ENCODE results near the gene MAGI1. TPM values are rescaled to one million over a fixed set of nuclear protein-coding genes. Genes with fewer than 3 reads are reported as not detected.

The MAGI1 gene
- total RNA-seq, 1 donor from 2014 or later, result 49.8 TPM

DNA sequence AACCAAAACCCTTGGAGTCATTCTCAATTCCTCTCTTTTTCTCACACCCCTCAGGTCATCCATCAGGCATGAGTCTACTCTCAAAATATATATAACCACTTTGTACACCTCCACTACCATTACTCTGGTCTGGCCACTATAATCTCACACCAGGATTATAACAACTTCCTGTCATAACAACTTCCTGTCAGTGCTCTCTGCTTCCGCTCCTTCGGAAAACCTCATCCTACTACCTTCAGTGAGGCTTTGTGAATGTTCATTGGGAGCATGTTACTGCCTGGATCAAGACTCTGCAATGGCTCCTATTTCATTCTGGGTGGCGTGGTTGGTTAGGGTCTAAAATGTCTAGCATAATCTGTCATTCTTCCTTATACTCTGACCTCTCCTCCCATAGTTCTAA, 447.4 kb downstream of the MAGI1 start:
- DNase-seq (ENCODE audit: low read depth, low spot score), result no peak
- no peaks in the 10 kb centered on the region for H3K27me3 Mint-ChIP-seq (ENCODE audit: low read depth)
- H3K9me3 Mint-ChIP-seq, result peaks cover 6% of the 10 kb centered on the region
- H3K4me1 Mint-ChIP-seq, result peaks cover 65% of the 10 kb centered on the region
- no peak overlapping the region for H3K4me3 Mint-ChIP-seq
- TF ChIP-seq, protein P1, sequence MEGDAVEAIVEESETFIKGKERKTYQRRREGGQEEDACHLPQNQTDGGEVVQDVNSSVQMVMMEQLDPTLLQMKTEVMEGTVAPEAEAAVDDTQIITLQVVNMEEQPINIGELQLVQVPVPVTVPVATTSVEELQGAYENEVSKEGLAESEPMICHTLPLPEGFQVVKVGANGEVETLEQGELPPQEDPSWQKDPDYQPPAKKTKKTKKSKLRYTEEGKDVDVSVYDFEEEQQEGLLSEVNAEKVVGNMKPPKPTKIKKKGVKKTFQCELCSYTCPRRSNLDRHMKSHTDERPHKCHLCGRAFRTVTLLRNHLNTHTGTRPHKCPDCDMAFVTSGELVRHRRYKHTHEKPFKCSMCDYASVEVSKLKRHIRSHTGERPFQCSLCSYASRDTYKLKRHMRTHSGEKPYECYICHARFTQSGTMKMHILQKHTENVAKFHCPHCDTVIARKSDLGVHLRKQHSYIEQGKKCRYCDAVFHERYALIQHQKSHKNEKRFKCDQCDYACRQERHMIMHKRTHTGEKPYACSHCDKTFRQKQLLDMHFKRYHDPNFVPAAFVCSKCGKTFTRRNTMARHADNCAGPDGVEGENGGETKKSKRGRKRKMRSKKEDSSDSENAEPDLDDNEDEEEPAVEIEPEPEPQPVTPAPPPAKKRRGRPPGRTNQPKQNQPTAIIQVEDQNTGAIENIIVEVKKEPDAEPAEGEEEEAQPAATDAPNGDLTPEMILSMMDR (conservative IDR thresholded peaks at IDR 0.05), result no peak
- H3K36me3 Mint-ChIP-seq (ENCODE audit: low read depth), result peaks cover 4% of the 10 kb centered on the region
- H3K27ac Mint-ChIP-seq (ENCODE audit: unreplicated experiment), result no peak overlapping the region

DNA sequence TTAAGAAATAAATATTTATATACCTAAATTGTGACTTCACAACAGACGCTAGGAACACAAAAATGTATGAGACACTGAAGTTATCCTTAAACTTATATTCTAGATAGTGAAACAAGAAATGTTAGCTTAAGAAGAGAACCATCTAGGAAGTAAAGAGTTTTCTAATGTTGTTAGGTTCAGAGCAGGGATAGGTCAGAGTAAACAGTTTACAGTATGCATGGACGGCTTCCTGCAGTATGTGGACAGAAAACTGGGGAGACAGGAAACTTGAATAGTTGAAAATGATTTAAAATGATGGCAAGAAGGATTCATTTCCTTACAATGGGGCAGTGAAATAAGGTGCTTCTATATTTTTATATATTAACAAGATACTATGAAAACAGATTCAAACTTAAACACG, 449.8 kb downstream of the MAGI1 start:
- no peak overlapping the region for H3K27ac Mint-ChIP-seq (ENCODE audit: unreplicated experiment)
- H3K36me3 Mint-ChIP-seq (ENCODE audit: low read depth), result peaks cover 4% of the 10 kb centered on the region
- DNase-seq (ENCODE audit: low read depth, low spot score), result no peak
- H3K9me3 Mint-ChIP-seq, result peaks cover 6% of the 10 kb centered on the region
- no peaks in the 10 kb centered on the region for H3K27me3 Mint-ChIP-seq (ENCODE audit: low read depth)
- H3K4me3 Mint-ChIP-seq, result no peak overlapping the region
- H3K4me1 Mint-ChIP-seq, result peaks cover 48% of the 10 kb centered on the region
- TF ChIP-seq, protein P1 (conservative IDR thresholded peaks at IDR 0.05), result no peak

- DNase-seq (ENCODE audit: low read depth, low spot score), result no peak
- TF ChIP-seq, protein P1 (conservative IDR thresholded peaks at IDR 0.05), result no peak
- no peaks in the 10 kb centered on the region for H3K27me3 Mint-ChIP-seq (ENCODE audit: low read depth)
- peaks cover 6% of the 10 kb centered on the region for H3K9me3 Mint-ChIP-seq
- H3K4me3 Mint-ChIP-seq, result no peak overlapping the region
- no peak overlapping the region for H3K27ac Mint-ChIP-seq (ENCODE audit: unreplicated experiment)
- peaks cover 4% of the 10 kb centered on the region for H3K36me3 Mint-ChIP-seq (ENCODE audit: low read depth)
- peaks cover 45% of the 10 kb centered on the region for H3K4me1 Mint-ChIP-seq
These were observed 450.9 kb downstream of the MAGI1 start for GRCh38 chr3:65587650-65588439.

DNA sequence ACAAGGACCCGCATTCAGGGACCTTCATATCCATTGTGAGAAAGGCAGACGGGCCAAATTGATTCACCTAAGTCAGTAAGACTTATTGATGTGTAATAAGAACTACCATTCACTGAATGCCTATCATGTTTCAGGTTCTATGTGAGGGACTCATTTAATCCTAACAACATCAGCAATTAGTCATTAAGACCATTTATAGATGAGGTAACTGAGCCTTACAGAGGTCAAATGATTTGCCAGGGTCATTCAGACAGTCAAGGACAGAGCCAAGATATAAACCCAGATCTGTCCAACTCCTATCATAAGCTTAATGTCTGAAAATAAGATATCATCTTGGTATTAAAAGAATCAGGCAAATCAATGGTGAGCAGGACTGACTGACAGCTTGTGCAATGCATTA, 453.8 kb downstream of the MAGI1 start:
- no peak for DNase-seq (ENCODE audit: low read depth, low spot score)
- H3K9me3 Mint-ChIP-seq, result peaks cover 2% of the 10 kb centered on the region

GRCh38 chr3:65584002-65584401, 454.7 kb downstream of the MAGI1 start:
- H3K9me3 Mint-ChIP-seq, result no peaks in the 10 kb centered on the region
- DNase-seq (ENCODE audit: low read depth, low spot score), result no peak
- TF ChIP-seq, protein P1 (conservative IDR thresholded peaks at IDR 0.05), result no peak
- H3K4me1 Mint-ChIP-seq, result peaks cover 34% of the 10 kb centered on the region
- H3K4me3 Mint-ChIP-seq, result no peak overlapping the region
- peaks cover 6% of the 10 kb centered on the region for H3K36me3 Mint-ChIP-seq (ENCODE audit: low read depth)
- no peak overlapping the region for H3K27ac Mint-ChIP-seq (ENCODE audit: unreplicated experiment)
- no peaks in the 10 kb centered on the region for H3K27me3 Mint-ChIP-seq (ENCODE audit: low read depth)

More for the DNA sequence above, 453.8 kb downstream of the MAGI1 start:
- Mint-ChIP-seq H3K27ac (ENCODE audit: unreplicated experiment) (no peak overlapping the region), H3K36me3 (ENCODE audit: low read depth) (peaks cover 8% of the 10 kb centered on the region), H3K27me3 (ENCODE audit: low read depth) (no peaks in the 10 kb centered on the region), H3K4me1 (peaks cover 37% of the 10 kb centered on the region), H3K4me3 (no peak overlapping the region)
- TF ChIP-seq, protein P1 (conservative IDR thresholded peaks at IDR 0.05), result no peak

Data from neural crest cell (in vitro differentiated cells).